Measurements from ENCODE around the gene TECTA.

TECTA gene

DNA sequence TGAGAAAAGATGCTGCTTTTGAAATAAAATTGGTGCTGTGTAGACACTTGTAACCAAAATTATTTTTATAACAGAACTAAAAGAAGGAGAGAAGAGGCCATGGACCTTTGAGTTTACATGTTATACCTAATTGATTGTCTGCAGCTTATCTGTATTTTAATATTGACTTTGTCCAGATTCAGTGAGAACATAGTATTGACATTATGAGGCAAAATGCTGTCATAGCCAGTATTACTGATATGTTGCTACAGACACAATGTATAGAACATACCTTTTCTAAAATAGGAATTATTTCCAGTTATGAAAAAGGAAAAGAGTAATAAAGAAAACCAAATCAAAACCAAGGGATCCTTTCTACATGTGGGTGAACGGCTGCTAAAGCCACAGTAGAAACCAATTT lies 11.5 kb upstream of the TECTA start:
- TF ChIP-seq, protein P1, sequence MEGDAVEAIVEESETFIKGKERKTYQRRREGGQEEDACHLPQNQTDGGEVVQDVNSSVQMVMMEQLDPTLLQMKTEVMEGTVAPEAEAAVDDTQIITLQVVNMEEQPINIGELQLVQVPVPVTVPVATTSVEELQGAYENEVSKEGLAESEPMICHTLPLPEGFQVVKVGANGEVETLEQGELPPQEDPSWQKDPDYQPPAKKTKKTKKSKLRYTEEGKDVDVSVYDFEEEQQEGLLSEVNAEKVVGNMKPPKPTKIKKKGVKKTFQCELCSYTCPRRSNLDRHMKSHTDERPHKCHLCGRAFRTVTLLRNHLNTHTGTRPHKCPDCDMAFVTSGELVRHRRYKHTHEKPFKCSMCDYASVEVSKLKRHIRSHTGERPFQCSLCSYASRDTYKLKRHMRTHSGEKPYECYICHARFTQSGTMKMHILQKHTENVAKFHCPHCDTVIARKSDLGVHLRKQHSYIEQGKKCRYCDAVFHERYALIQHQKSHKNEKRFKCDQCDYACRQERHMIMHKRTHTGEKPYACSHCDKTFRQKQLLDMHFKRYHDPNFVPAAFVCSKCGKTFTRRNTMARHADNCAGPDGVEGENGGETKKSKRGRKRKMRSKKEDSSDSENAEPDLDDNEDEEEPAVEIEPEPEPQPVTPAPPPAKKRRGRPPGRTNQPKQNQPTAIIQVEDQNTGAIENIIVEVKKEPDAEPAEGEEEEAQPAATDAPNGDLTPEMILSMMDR (IDR thresholded peaks at IDR 0.05; ENCODE audit: low read depth, low read length): no peak
- no peak for DNase-seq (ENCODE audit: low read depth, low spot score)
- H3K4me3 ChIP-seq (ENCODE audit: low read depth, low read length): no peak overlapping the region
- in situ Hi-C loops (cut with HindIII; ENCODE audit: low sequenced_read_pairs): no loop called here

DNA sequence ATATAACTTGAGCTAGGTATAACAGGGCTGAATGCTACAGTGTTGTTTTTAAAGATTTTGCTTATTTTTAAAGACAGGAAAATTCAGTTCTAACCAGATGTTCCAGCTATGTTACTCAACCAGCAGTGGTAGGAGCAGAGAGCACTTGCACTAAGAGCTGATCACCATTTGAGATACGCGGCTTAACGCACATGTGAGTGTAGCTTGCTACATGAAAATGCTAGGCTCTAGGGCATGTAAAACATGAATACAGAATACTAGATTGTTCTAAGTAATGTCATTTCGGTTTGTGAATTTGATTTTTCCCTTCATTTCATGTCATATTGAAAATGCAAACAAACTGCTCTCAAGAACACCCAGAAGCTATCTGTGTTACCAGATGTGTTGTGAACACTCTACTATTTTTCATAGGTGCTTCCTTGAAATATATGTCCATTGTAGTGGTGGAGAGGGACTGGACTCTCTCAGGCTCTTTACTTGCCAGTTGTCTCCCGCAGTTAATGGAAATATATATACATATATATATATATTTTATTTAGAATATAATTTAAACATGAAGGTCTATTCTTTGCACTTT lies 10.8 kb upstream of the TECTA start:
- no peak overlapping the region for H3K4me3 ChIP-seq (ENCODE audit: low read depth, low read length)
- DNase-seq (ENCODE audit: low read depth, low spot score): no peak
- in situ Hi-C loops (cut with HindIII; ENCODE audit: low sequenced_read_pairs): no loop called here
- TF ChIP-seq, protein P1 (IDR thresholded peaks at IDR 0.05; ENCODE audit: low read depth, low read length): no peak

DNA sequence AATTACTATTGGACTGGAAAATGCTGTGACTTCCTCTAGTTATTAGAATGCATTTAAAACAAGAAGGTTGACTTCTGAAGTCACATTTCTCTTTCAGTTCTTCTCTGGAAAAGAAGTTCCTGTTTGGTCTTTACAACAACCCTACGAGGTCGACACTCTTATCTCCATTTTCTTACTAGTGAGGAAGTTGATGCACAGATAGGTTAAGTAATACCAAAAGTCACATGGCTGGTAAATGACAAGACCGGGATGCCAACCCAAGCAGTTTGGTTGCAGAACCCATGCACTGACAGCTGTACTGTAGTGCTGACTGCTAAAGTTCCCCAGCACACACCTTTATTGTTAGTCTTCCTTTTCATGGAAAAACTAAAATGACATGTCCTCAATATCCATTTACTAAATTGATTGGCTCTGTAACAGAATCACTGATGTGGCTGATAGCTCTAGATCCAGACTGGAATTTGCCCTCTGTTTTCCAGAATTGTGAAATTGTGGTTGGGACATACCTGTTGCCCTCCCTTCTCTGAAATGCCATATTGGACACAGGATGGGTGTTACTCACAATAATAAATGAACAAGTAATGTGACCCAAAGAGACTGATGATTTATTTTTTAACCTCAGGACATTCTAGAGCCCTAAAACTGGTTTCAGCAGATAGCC lies 9.4 kb upstream of the TECTA start:
- no peak for DNase-seq (ENCODE audit: low read depth, low spot score)
- in situ Hi-C loops (cut with HindIII; ENCODE audit: low sequenced_read_pairs): no loop called here

DNA sequence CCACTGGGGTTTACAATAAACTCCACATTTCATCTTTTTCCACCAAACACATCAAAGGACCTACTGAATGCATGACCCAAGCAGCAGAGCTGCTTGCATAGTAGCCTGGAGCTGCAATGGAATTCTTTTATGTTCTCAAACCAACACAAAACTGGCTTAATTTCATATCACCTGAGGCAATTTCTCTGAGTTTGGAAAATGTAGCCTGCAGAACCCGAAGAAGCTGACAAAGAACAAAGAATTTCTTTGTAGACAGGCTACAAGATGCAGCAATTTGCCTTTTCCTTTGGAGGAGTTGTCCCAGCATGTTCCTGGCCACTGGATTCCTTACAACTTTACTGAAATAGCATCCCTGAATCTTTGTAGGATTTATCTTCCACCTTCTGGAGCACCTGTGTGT lies 5.5 kb upstream of the TECTA start:
- TF ChIP-seq, protein P1 (IDR thresholded peaks at IDR 0.05; ENCODE audit: low read depth, low read length): no peak
- no peak for DNase-seq (ENCODE audit: low read depth, low spot score)
- H3K4me3 ChIP-seq (ENCODE audit: low read depth, low read length): no peak overlapping the region
- in situ Hi-C loops (cut with HindIII; ENCODE audit: low sequenced_read_pairs): no loop called here

More for the DNA sequence above, 9.4 kb upstream of the TECTA start:
- H3K4me3 ChIP-seq (ENCODE audit: low read depth, low read length): no peak overlapping the region
- TF ChIP-seq, protein P1 (IDR thresholded peaks at IDR 0.05; ENCODE audit: low read depth, low read length): no peak

DNA sequence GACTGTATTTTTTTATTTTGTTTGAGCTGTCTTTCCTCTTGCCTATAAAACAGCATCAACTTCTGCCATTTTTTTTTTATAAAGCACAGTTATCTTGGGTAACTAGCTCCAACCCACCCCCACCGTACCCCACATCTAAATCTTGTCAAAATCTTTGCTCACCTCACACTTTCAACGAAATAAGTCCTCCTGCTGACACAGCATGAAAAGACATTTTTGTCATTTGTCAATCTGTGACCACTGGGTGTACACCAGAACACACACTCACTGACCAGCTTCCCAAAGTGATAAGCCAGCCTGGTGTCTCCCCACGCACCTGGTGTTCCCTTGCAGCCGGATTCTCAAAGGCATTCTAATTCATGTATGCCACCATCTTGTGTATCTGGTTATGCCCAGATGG lies 1.7 kb upstream of the TECTA start:
- in situ Hi-C loops (cut with HindIII; ENCODE audit: low sequenced_read_pairs): no loop called here
- TF ChIP-seq, protein P1 (IDR thresholded peaks at IDR 0.05; ENCODE audit: low read depth, low read length): no peak
- no peak for DNase-seq (ENCODE audit: low read depth, low spot score)
- H3K4me3 ChIP-seq (ENCODE audit: low read depth, low read length): no peak overlapping the region

DNA sequence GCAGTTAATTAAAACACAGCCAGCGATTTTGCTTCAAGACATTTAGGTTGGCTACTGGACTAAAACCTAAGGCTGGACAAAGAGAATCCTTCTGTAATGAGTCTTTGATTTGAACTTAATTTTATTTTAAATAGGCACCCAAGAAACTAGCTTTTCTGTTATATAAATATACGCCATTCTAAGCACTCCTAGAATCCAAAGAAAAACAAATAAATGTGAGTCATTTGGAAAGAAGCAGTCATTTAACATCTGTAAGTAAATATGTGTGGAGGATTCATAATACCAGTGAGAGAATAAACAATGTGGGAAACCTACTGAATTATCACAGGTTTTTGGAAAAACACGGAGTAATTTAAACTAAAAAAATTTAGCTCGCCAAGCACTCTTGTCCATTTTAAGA lies 1.2 kb upstream of the TECTA start:
- no peak overlapping the region for H3K4me3 ChIP-seq (ENCODE audit: low read depth, low read length)
- TF ChIP-seq, protein P1 (IDR thresholded peaks at IDR 0.05; ENCODE audit: low read depth, low read length): no peak
- in situ Hi-C loops (cut with HindIII; ENCODE audit: low sequenced_read_pairs): no loop called here
- DNase-seq (ENCODE audit: low read depth, low spot score): peak; percentile 22
